GM18508 (cell line): ENCODE results near the gene HSPA1A.

Experiments
- ATAC-seq: cut with Tn5 transposase; IDR thresholded peaks from one replicate; pipeline ENCODE4 v1.9.1; 2021; ENCODE audit warnings: moderate number of reproducible peaks; ENCODE audit not compliant: insufficient read depth, unreplicated experiment

The HSPA1A gene

GRCh38 chr6:31815025-31815838 lies at the start of gene HSPA1A, which contains the start of gene HSPA1L:
TSS of gene HSPA1A (plus strand) at chr6:31815543. CDS start at chr6:31815757, 214 bp downstream.
TSS of gene HSPA1L (minus strand) at chr6:31815283. CDS start at chr6:31811972, 3,311 bp downstream.
- ATAC-seq = no peak

GRCh38 chr6:31765559-31765909 lies 49.8 kb upstream of the HSPA1A start:
- no peak for ATAC-seq

- ATAC-seq = no peak
These were observed 49.2 kb upstream of the HSPA1A start for GRCh38 chr6:31765910-31766794.

- ATAC-seq = no peak
These were observed 48.2 kb upstream of the HSPA1A start for GRCh38 chr6:31767096-31767645.

- no peak for ATAC-seq
These were observed 46.7 kb upstream of the HSPA1A start for GRCh38 chr6:31768363-31769257.

- no peak for ATAC-seq
These were observed 45.5 kb upstream of the HSPA1A start for GRCh38 chr6:31769684-31770371.

GRCh38 chr6:31770860-31771259 lies 44.5 kb upstream of the HSPA1A start:
- ATAC-seq = no peak

GRCh38 chr6:31771992-31772358 lies 43.4 kb upstream of the HSPA1A start:
- no peak for ATAC-seq

GRCh38 chr6:31775184-31775583 lies 40.2 kb upstream of the HSPA1A start:
- no peak for ATAC-seq

GRCh38 chr6:31775633-31776484 lies 39.5 kb upstream of the HSPA1A start:
- ATAC-seq = no peak

GRCh38 chr6:31776485-31776988 lies 38.8 kb upstream of the HSPA1A start:
- ATAC-seq = no peak

- ATAC-seq = no peak
These were observed 38.2 kb upstream of the HSPA1A start, which contains the start of gene VWA7 for GRCh38 chr6:31776989-31777666. TSS of gene VWA7 (minus strand) at chr6:31777328. CDS start at chr6:31776779, 549 bp downstream.

GRCh38 chr6:31777667-31778050 lies 37.7 kb upstream of the HSPA1A start:
- no peak for ATAC-seq

- no peak for ATAC-seq
These were observed 37.1 kb upstream of the HSPA1A start for GRCh38 chr6:31778193-31778592.

- ATAC-seq = no peak
These were observed 36.1 kb upstream of the HSPA1A start for GRCh38 chr6:31778999-31779885.

- ATAC-seq = no peak
These were observed 35.4 kb upstream of the HSPA1A start for GRCh38 chr6:31779908-31780307.
